NCI-H2107 treated with DMSO at 0.1 percent for 48 hours (cell line): Measurements from ENCODE around the gene GPNMB.
"Not testable (repeated sequence)": the region's sequence is repeated elsewhere in the genome, so short reads cannot be mapped to it uniquely, and the experiment has no call there.

Source experiments
- DNase-seq: peaks from one replicate; lab custom pipeline; 2025; ENCODE audit not compliant: unreplicated experiment; lab: John Stamatoyannopoulos, UW

GPNMB gene

GRCh38 chr7:23298141-23298881 lies 51.7 kb downstream of the GPNMB start:
- no peak for DNase-seq

DNA sequence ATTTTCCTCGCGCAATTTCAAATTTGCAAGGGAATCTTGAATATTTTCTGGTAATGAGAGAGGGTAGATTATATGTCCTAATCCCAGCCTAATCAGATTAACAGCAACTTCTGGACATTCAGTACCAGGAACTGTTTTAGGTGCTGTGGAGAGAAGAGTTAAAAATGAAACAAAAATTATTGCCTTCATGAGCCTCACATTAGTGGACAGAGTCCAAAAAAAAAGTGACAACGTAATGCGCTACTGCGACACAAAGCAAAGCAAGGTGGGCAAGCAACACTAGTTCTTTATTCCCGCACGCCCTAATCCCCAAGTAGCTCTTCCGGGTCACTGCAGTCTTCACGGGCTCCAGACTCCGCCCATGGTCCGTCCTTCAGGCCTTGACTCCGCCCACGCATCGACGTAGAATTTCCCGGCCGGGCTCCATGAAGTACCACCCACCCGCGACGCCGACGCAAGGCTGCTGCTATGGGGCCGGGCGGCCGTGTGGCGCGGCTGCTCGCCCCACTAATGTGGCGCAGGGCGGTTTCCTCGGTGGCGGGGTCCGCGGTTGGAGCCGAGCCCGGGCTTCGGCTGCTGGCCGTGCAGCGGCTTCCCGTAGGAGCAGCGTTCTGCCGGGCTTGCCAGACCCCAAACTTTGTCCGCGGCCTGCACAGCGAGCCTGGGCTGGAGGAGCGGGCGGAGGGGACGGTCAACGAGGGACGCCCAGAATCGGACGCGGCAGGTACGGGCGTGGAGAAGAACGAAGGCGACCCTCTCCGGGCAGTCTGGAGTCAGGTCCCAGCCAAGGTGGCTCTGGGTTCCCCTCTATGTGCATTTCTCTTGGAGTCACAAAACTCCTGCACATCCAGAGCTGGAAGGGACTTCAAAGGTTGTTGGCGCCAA lies 52.6 kb downstream of the GPNMB start, which contains the start of gene MALSU1:
TSS of gene MALSU1 (plus strand) at position 455 of the 885 bp plus-strand sequence. CDS start at position 469, 14 bp downstream.
- DNase-seq: peak; percentile 96

GRCh38 chr7:23299770-23300300 lies 53.3 kb downstream of the GPNMB start:
- no peak for DNase-seq

- DNase-seq: no peak
Observed at GRCh38 chr7:23306936-23307521, 60.5 kb downstream of the GPNMB start.

DNA sequence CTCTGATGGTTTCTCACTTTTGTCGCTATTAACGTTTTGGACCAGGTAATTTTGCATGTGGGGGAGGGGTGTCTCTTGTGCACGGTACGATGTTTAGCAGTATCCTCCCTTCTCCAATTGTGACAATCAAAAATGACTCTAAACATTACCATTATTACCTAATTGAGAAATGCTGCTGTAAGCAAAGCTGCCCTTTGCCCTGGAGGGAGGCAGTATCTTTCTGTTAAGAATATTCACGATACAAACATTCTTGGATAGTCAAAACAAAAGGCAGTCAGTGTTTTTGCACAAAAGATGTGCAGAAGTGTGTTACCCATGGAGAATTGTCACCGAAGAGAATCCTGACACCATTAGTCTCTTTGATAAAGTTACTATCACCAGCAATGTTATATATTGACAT lies 62.2 kb downstream of the GPNMB start:
- no peak for DNase-seq

DNA sequence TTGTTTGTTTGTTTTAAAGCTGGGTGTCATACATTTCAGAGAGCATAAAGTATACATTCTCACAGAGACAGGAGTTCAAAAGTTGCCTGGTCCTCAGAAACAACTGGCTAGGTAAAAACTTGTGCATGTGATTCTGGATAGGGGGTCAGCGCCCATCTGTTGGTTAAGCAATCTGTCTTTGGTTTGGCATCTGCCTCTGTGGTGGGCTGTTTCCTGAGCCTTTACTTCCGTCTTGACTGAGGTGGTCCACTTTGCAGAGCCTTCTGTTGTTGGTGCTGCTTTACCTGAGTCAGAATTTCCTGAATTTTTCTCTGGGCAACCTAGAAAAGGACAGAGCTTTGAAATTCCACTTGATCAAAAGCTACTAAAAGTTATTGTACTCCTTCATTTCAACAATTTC lies 65.6 kb downstream of the GPNMB start:
- not testable (repeated sequence) for DNase-seq

GRCh38 chr7:23315366-23315765 lies 68.8 kb downstream of the GPNMB start:
- DNase-seq: peak; percentile 94
